Kidney (tissue), 14 donors: ENCODE results near the gene SLC15A4. TPM values are rescaled to one million over a fixed set of nuclear protein-coding genes. Genes with fewer than 3 reads are reported as not detected.

Source experiments
- DNase-seq, 5 donors: peaks; one replicate each; pipeline ENCODE4 v3.0.0-alpha.2; 2013 to 2020
- FAIRE-seq: peaks from 2 replicates; lab custom pipeline; 2012; peaks lifted over from hg19 to GRCh38; lab: Jason Lieb, UNC
- H3K27ac ChIP-seq, 2 donors: one replicate each; pipeline ENCODE4 v1.7.0; 2013; ENCODE audit warnings: low read depth in 2 of 2, low read length in 2 of 2, inconsistent platforms in 1 of 2
- H3K27me3 ChIP-seq: one replicate; pipeline ENCODE4 v1.7.1; 2013; ENCODE audit warnings: low read length, inconsistent platforms; ENCODE audit not compliant: control insufficient read depth, insufficient read depth
- H3K36me3 ChIP-seq, 3 donors: one replicate each; pipeline versions ENCODE4 v1.7.0 to v1.7.1; 2013; ENCODE audit warnings: low read length in 3 of 3, control low read depth in 1 of 3, inconsistent platforms in 1 of 3; ENCODE audit not compliant: insufficient read depth in 3 of 3, control insufficient read depth in 2 of 3
- H3K4me1 ChIP-seq, 3 donors: one replicate each; pipeline versions ENCODE4 v1.7.0 to v1.7.1; 2013; ENCODE audit warnings: low read length in 3 of 3, inconsistent platforms in 1 of 3, low read depth in 1 of 3; ENCODE audit not compliant: control insufficient read depth in 2 of 3, insufficient read depth in 2 of 3
- H3K4me3 ChIP-seq, 3 donors: one replicate each; pipeline versions ENCODE4 v1.7.0 to v1.8.1; 2013; ENCODE audit warnings: low read length in 3 of 3, control low read depth in 1 of 3, inconsistent platforms in 1 of 3
- H3K9ac ChIP-seq, 3 donors: one replicate each; pipeline versions ENCODE4 v1.7.0 to v1.7.1; 2013; ENCODE audit warnings: low read length in 3 of 3, control low read depth in 1 of 3, inconsistent platforms in 1 of 3
- H3K9me3 ChIP-seq, 3 donors: one replicate each; pipeline versions ENCODE4 v1.7.0 to v1.7.1; 2013; ENCODE audit warnings: low read length in 3 of 3, control low read depth in 1 of 3, inconsistent platforms in 1 of 3; ENCODE audit not compliant: control insufficient read depth in 2 of 3, insufficient read depth in 1 of 3
- CTCF ChIP-seq: IDR thresholded peaks from 3 replicates; pipeline ENCODE4 v1.5.1; 2012; ENCODE audit warnings: mild to moderate bottlenecking, moderate library complexity, borderline replicate concordance; ENCODE audit not compliant: insufficient read depth; ENCODE audit errors: extremely low read depth
- intact Hi-C: fragments of 100-400 bp; cut with DNase I; formaldehyde crosslinking; loops from one replicate; pipeline ENCODE4 v1.11.1; 2022
- polyA plus RNA-seq: library from polyadenylated mRNA; stranded (reverse); fragments of 350-450 nt; fragmentation: Illumina TruSeq; extraction: RNeasy Lipid Tissue Mini Kit (QIAGEN cat#74804); gene quantifications from one replicate; pipeline ENCODE4 v1.2.3, GENCODE V29; 2014; ENCODE audit warnings: low read depth, low replicate concordance; ENCODE audit not compliant: insufficient read depth
- total RNA-seq: library from RNA; stranded (reverse); fragmentation: NEBNext Ultra II Directional; extraction: Animal tissue kit (Norgen Biotek cat#: 25700); gene quantifications from one replicate; pipeline ENCODE4 v1.2.1, GENCODE V29; 2021
- donor health status: control.
- donor health status: control.
- donor health status: control.
- donor health status: control.
- donor health status: control.
- donor health status: DM: yes; HTN: yes; CAD: no.
- donor health status: Normal renal cell carcinoma (clear cell type).

The SLC15A4 gene
- total and polyA plus RNA-seq, 2 donors from 2014 or later: 11.3 to 32.4 TPM

- TF ChIP-seq CTCF: no peak
- no peaks in the 10 kb centered on the region for H3K27me3 ChIP-seq
- DNase-seq: peak in 3 of 5 donors; percentile 46 to 60 (median 57)
- intact Hi-C loops: no loop called here
- FAIRE-seq: no peak
- no peaks in the 10 kb centered on the region for H3K9me3 ChIP-seq
- H3K4me3 ChIP-seq: no peak overlapping the region
- H3K36me3 ChIP-seq: peaks cover 7 to 52% (median 31%) of the 10 kb centered on the region in 3 donors
- H3K27ac ChIP-seq: no peak overlapping the region
- H3K9ac ChIP-seq: no peak overlapping the region
- H3K4me1 ChIP-seq: no peaks in the 10 kb centered on the region
Measured at GRCh38 chr12:128798571-128799341, 25.0 kb downstream of the SLC15A4 start.

- no peak overlapping the region for H3K9ac ChIP-seq
- H3K36me3 ChIP-seq: peaks cover 9 to 57% (median 34%) of the 10 kb centered on the region in 3 donors
- intact Hi-C loops: no loop called here
Measured at GRCh38 chr12:128797119-128798118, 26.3 kb downstream of the SLC15A4 start.

GRCh38 chr12:128796439-128797118 is 27.2 kb downstream of the SLC15A4 start:
- Histone ChIP-seq H3K9ac (no peak overlapping the region), H3K9me3 (no peaks in the 10 kb centered on the region), H3K4me3 (no peak overlapping the region), H3K36me3 (peaks cover 9 to 59% (median 37%) of the 10 kb centered on the region in 3 donors), H3K4me1 (no peaks in the 10 kb centered on the region), H3K27me3 (no peaks in the 10 kb centered on the region), H3K27ac (no peak overlapping the region)
- DNase-seq (no peak), FAIRE-seq (no peak)
- intact Hi-C loops: no loop called here
- no peak for TF ChIP-seq CTCF

More at GRCh38 chr12:128797119-128798118, 26.3 kb downstream of the SLC15A4 start:
- no peak for TF ChIP-seq CTCF
- Histone ChIP-seq H3K4me3 (no peak overlapping the region), H3K4me1 (no peaks in the 10 kb centered on the region), H3K27me3 (no peaks in the 10 kb centered on the region), H3K9me3 (no peaks in the 10 kb centered on the region), H3K27ac (no peak overlapping the region)
- FAIRE-seq (no peak), DNase-seq (peak in 3 of 5 donors; percentile 27 to 73 (median 55))
